Activated CD8-positive, alpha-beta T cell treated with anti-CD3 and anti-CD28 coated beads for 36 hours (primary cell): ENCODE data around the gene ERF. TPM values are rescaled to one million over a fixed set of nuclear protein-coding genes. Genes with fewer than 3 reads are reported as not detected.

Experiments used
- ATAC-seq: fragments of 200-7000 bp; cut with Tn5 transposase; one replicate; pipeline ENCODE4 v1.10.0; 2021; ENCODE audit warnings: mild to moderate bottlenecking, moderate library complexity
- CTCF ChIA-PET: fragments of 350-600 bp; sonication (Branson Sonifier 250); formaldehyde crosslinking; loops from one replicate; lab custom pipeline; 2021; ENCODE audit warnings: antibody characterized with exemption; lab: Charles Lee
- POLR2A ChIA-PET: fragments of 350-600 bp; sonication (Branson Sonifier 250); formaldehyde crosslinking; loops from one replicate; lab custom pipeline; 2021; ENCODE audit warnings: antibody characterized with exemption; lab: Charles Lee
- DNase-seq: peaks from one replicate; pipeline ENCODE4 v3.0.0-alpha.2; 2020
- H3K27ac Mint-ChIP-seq: one replicate; pipeline ENCODE4 v1.8.0; 2021; ENCODE audit warnings: mild to moderate bottlenecking, mixed read lengths
- H3K27me3 Mint-ChIP-seq: one replicate; pipeline ENCODE4 v1.8.0; 2021; ENCODE audit warnings: mixed read lengths
- H3K36me3 Mint-ChIP-seq: one replicate; pipeline ENCODE4 v1.8.0; 2021; ENCODE audit warnings: low read depth, mixed read lengths
- H3K4me1 Mint-ChIP-seq: one replicate; pipeline ENCODE4 v1.8.0; 2021; ENCODE audit warnings: low read depth, mixed read lengths
- H3K4me3 Mint-ChIP-seq: one replicate; pipeline ENCODE4 v1.8.0; 2021; ENCODE audit warnings: mild to moderate bottlenecking, moderate library complexity, mixed read lengths
- H3K9me3 Mint-ChIP-seq: one replicate; pipeline ENCODE4 v1.8.0; 2021; ENCODE audit warnings: mixed read lengths
- intact Hi-C: fragments of 100-400 bp; cut with micrococcal nuclease; formaldehyde crosslinking; loops from one replicate; pipeline ENCODE4 v1.10.0; 2022
- total RNA-seq, 2 experiments: library from RNA; stranded (reverse); gene quantifications; one replicate each; pipeline ENCODE4 v1.2.3, GENCODE V29; 2021
- TF ChIP-seq, protein P1 (sequence below): fragments of 200-600 bp; IDR thresholded peaks from one replicate; pipeline ENCODE4 v1.8.0; 2022; ENCODE audit warnings: antibody characterized with exemption, mild to moderate bottlenecking

The ERF gene
- total RNA-seq, 2 experiments from 2014 or later: 60.0 to 69.2 TPM

DNA sequence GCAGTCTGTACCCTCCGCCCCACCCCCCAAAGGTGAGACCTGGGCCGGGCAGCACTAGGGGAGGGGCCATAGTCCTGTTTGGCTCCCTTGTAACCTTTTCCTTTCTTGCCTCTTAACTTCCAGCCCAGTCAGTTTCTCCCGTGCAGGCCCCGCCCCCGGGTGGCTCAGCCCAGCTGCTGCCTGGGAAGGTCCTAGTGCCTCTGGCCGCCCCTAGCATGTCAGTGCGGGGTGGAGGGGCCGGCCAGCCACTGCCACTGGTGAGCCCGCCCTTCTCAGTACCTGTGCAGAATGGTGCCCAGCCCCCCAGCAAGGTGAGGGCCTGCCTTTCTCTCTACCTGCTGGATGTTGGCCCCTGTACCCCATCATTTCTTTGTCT lies 36.5 kb upstream of the ERF start:
- intact Hi-C loops: no loop called here
- ATAC-seq (no peak), DNase-seq (no peak)
- H3K36me3 Mint-ChIP-seq: peaks cover 21% of the 10 kb centered on the region
- H3K9me3 Mint-ChIP-seq: no peaks in the 10 kb centered on the region
- CTCF ChIA-PET: interaction anchor here (1.0 kb wide), 1 partner anchor 39 kb away, joined by 3 read pairs; no protein-coding TSS in a partner anchor
- H3K27me3 Mint-ChIP-seq: no peaks in the 10 kb centered on the region
- H3K4me3 Mint-ChIP-seq: no peak overlapping the region
- TF ChIP-seq, protein P1, sequence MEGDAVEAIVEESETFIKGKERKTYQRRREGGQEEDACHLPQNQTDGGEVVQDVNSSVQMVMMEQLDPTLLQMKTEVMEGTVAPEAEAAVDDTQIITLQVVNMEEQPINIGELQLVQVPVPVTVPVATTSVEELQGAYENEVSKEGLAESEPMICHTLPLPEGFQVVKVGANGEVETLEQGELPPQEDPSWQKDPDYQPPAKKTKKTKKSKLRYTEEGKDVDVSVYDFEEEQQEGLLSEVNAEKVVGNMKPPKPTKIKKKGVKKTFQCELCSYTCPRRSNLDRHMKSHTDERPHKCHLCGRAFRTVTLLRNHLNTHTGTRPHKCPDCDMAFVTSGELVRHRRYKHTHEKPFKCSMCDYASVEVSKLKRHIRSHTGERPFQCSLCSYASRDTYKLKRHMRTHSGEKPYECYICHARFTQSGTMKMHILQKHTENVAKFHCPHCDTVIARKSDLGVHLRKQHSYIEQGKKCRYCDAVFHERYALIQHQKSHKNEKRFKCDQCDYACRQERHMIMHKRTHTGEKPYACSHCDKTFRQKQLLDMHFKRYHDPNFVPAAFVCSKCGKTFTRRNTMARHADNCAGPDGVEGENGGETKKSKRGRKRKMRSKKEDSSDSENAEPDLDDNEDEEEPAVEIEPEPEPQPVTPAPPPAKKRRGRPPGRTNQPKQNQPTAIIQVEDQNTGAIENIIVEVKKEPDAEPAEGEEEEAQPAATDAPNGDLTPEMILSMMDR: no peak
- H3K4me1 Mint-ChIP-seq: peaks cover 6% of the 10 kb centered on the region
- POLR2A ChIA-PET: interaction anchor here (1.9 kb wide), 1 partner anchor 180 kb away, joined by 4 read pairs; no protein-coding TSS in a partner anchor
- H3K27ac Mint-ChIP-seq: peak overlapping the region; percentile 55

DNA sequence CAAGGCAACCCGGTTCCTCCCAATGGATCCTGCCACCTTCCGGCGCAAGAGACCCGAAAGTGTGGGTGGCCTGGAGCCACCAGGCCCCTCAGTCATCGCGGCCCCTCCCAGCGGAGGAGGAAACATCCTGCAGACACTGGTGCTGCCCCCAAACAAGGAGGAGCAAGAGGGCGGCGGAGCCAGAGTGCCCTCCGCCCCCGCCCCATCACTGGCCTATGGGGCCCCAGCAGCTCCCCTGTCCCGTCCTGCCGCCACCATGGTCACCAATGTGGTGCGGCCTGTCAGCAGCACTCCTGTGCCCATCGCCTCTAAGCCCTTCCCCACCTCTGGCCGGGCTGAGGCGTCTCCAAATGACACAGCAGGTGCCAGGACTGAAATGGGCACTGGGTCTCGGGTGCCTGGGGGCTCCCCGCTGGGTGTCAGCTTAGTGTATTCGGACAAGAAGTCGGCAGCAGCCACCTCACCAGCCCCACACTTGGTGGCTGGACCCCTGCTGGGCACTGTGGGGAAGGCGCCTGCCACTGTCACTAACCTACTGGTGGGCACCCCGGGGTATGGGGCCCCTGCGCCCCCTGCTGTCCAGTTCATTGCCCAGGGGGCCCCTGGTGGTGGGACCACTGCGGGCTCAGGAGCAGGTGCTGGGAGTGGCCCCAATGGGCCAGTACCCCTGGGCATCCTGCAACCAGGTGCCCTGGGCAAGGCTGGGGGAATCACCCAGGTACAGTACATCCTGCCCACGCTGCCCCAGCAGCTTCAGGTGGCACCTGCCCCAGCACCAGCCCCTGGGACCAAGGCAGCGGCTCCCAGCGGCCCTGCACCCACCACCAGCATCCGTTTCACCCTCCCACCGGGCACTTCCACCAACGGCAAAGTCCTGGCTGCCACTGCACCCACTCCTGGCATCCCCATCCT lies 35.9 kb upstream of the ERF start:
- no peak overlapping the region for H3K27ac Mint-ChIP-seq
- peaks cover 8% of the 10 kb centered on the region for H3K4me1 Mint-ChIP-seq
- DNase-seq (peak; percentile 77), ATAC-seq (peak; percentile 87)
- intact Hi-C loops: no loop called here
- TF ChIP-seq, protein P1: peak; percentile 63
- H3K27me3 Mint-ChIP-seq: no peaks in the 10 kb centered on the region
- H3K4me3 Mint-ChIP-seq: no peak overlapping the region
- POLR2A ChIA-PET: interaction anchor here (1.9 kb wide), 1 partner anchor 180 kb away, joined by 4 read pairs; no protein-coding TSS in a partner anchor
- H3K36me3 Mint-ChIP-seq: peaks cover 19% of the 10 kb centered on the region
- CTCF ChIA-PET: interaction anchor here (0.5 to 1.0 kb wide), 4 partner anchors 39 to 57 kb away, joined by 3 read pairs; partner anchors contain the start of gene GSK3A
- no peaks in the 10 kb centered on the region for H3K9me3 Mint-ChIP-seq

DNA sequence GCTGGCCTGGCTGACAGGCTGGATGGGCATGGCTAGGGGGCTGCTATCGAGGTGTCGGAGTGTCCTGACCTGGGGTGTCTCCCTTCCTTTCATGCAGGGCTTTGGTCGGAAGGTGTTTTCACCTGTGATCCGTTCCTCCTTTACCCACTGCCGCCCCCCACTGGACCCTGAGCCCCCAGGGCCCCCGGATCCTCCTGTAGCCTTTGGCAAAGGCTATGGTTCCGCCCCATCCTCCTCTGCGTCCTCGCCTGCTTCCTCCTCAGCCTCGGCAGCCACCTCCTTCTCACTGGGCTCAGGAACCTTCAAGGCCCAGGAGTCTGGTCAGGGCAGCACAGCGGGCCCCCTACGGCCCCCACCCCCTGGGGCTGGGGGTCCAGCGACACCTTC lies 35.2 kb upstream of the ERF start:
- Mint-ChIP-seq H3K4me1 (peaks cover 14% of the 10 kb centered on the region), H3K9me3 (no peaks in the 10 kb centered on the region), H3K27ac (no peak overlapping the region), H3K27me3 (no peaks in the 10 kb centered on the region), H3K4me3 (no peak overlapping the region), H3K36me3 (peaks cover 19% of the 10 kb centered on the region)
- no peak for ATAC-seq
- ChIA-PET CTCF (interaction anchor here (0.5 to 1.2 kb wide), 4 partner anchors 48 to 181 kb away, joined by 3 read pairs; partner anchors contain the start of gene GSK3A), POLR2A (no interaction called here)
- no peak for DNase-seq
- intact Hi-C loops: no loop called here
- TF ChIP-seq, protein P1: no peak

DNA sequence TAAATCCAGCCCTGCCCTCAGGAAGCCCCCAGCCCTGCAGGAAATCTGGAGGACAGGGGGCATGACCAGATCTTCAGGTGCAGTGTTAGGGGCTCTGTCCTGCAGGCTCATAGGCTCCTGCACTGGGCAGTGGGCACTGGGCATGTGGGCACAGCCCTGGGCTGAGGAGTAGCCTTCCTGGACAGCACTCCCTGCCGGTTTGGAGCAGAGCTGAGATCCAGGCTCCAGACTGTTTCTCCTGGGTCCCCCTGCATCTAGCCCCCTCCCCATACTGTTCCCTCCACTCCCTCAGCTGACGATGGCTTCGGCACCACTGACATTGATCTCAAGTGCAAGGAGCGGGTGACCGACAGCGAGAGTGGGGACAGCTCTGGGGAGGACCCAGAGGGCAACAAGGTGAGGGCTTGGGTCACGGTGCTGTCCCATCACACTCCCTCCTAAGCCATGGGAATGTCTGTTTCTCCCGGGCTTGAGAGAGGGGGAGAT lies 34.7 kb upstream of the ERF start:
- CTCF ChIA-PET: interaction anchor here (1.2 kb wide), 1 partner anchor 181 kb away, joined by 3 read pairs; no protein-coding TSS in a partner anchor
- intact Hi-C loops: loop anchor here (10.0 kb wide), 1 partner anchor 155 kb away; the partner anchor contains the start of gene POU2F2
- ATAC-seq: no peak

More for the DNA sequence above, 34.7 kb upstream of the ERF start:
- POLR2A ChIA-PET: no interaction called here
- TF ChIP-seq, protein P1: no peak
- no peaks in the 10 kb centered on the region for H3K9me3 Mint-ChIP-seq
- H3K4me1 Mint-ChIP-seq: peaks cover 18% of the 10 kb centered on the region
- H3K4me3 Mint-ChIP-seq: no peak overlapping the region
- DNase-seq: no peak
- H3K27me3 Mint-ChIP-seq: no peaks in the 10 kb centered on the region
- peaks cover 19% of the 10 kb centered on the region for H3K36me3 Mint-ChIP-seq
- H3K27ac Mint-ChIP-seq: no peak overlapping the region
